ENCODE measurements around the gene MTURN. TPM values are rescaled to one million over a fixed set of nuclear protein-coding genes. Genes with fewer than 3 reads are reported as not detected.

Gene MTURN
- total RNA-seq, 1 donor from 2014 or later = 24.2 TPM

GRCh38 chr7:30201161-30201666 lies 66.4 kb downstream of the MTURN start:
- Mint-ChIP-seq H3K36me3 (peaks cover 4% of the 10 kb centered on the region), H3K27me3 (ENCODE audit: low read depth) (no peaks in the 10 kb centered on the region), H3K4me3 (no peak overlapping the region), H3K4me1 (peaks cover 3% of the 10 kb centered on the region), H3K27ac (no peak overlapping the region), H3K9me3 (peaks cover 21% of the 10 kb centered on the region)
- TF ChIP-seq, protein P1, sequence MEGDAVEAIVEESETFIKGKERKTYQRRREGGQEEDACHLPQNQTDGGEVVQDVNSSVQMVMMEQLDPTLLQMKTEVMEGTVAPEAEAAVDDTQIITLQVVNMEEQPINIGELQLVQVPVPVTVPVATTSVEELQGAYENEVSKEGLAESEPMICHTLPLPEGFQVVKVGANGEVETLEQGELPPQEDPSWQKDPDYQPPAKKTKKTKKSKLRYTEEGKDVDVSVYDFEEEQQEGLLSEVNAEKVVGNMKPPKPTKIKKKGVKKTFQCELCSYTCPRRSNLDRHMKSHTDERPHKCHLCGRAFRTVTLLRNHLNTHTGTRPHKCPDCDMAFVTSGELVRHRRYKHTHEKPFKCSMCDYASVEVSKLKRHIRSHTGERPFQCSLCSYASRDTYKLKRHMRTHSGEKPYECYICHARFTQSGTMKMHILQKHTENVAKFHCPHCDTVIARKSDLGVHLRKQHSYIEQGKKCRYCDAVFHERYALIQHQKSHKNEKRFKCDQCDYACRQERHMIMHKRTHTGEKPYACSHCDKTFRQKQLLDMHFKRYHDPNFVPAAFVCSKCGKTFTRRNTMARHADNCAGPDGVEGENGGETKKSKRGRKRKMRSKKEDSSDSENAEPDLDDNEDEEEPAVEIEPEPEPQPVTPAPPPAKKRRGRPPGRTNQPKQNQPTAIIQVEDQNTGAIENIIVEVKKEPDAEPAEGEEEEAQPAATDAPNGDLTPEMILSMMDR (IDR thresholded peaks at IDR 0.05; ENCODE audit: unreplicated experiment) = no peak
- DNase-seq (ENCODE audit: low spot score in 2 of 2, unreplicated experiment in 2 of 2) = no peak

DNA sequence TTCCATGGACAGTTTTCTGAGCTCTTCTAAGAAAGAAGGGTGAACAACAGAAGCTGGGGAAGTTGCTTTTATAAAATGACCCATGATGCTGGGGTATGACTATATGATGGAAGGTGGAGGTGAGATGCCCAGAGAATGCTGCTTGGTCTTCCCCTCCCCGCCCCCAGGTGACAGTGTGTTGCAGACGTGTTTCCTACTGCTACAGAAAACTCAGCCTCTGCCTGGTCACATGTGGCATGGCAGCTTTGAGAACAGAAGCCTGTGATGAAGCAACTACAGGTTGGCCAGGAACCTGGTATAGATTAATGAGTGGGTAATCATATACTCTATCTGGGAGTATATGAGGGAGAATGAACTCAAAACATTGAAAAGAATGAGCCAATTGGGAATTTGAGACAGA lies 67.1 kb downstream of the MTURN start:
- Mint-ChIP-seq H3K4me3 (no peak overlapping the region), H3K9me3 (peaks cover 14% of the 10 kb centered on the region), H3K27ac (no peak overlapping the region), H3K4me1 (peaks cover 3% of the 10 kb centered on the region), H3K27me3 (ENCODE audit: low read depth) (no peaks in the 10 kb centered on the region), H3K36me3 (peaks cover 3% of the 10 kb centered on the region)
- TF ChIP-seq, protein P1 (IDR thresholded peaks at IDR 0.05; ENCODE audit: unreplicated experiment) = no peak
- no peak for DNase-seq (ENCODE audit: low spot score in 2 of 2, unreplicated experiment in 2 of 2)

GRCh38 chr7:30202671-30203070 lies 67.9 kb downstream of the MTURN start:
- DNase-seq (ENCODE audit: low spot score in 2 of 2, unreplicated experiment in 2 of 2) = no peak
- no peak overlapping the region for H3K4me3 Mint-ChIP-seq
- no peaks in the 10 kb centered on the region for H3K27me3 Mint-ChIP-seq (ENCODE audit: low read depth)
- H3K9me3 Mint-ChIP-seq = peaks cover 10% of the 10 kb centered on the region
- TF ChIP-seq, protein P1 (IDR thresholded peaks at IDR 0.05; ENCODE audit: unreplicated experiment) = no peak
- H3K36me3 Mint-ChIP-seq = no peaks in the 10 kb centered on the region
- no peak overlapping the region for H3K27ac Mint-ChIP-seq
- H3K4me1 Mint-ChIP-seq = peaks cover 3% of the 10 kb centered on the region

- Mint-ChIP-seq H3K27me3 (ENCODE audit: low read depth) (no peaks in the 10 kb centered on the region), H3K36me3 (no peaks in the 10 kb centered on the region), H3K9me3 (no peaks in the 10 kb centered on the region), H3K27ac (no peak overlapping the region), H3K4me1 (peaks cover 3% of the 10 kb centered on the region), H3K4me3 (no peak overlapping the region)
- TF ChIP-seq, protein P1 (IDR thresholded peaks at IDR 0.05; ENCODE audit: unreplicated experiment) = no peak
- DNase-seq (ENCODE audit: low spot score in 2 of 2, unreplicated experiment in 2 of 2) = no peak
Measured at GRCh38 chr7:30206491-30206890, 71.7 kb downstream of the MTURN start.

DNA sequence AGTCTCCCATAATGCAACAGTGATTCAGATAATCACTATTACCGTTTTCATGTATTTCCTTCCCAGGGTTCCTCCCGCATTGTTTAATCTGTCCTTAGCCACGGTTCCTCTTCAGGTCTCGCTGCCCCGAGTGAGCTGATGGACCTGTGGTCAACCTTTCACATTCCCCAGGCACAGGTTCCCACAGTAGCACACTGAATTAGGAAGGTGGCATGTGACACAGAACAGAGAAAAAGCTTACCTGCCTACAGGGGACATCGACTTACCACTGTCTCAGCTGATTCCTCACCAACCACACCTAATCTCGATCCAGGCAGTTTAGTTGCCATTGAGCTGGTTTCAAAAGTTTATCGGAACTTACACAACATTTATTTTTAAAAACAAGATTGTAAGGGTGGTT lies 72.2 kb downstream of the MTURN start:
- no peak for DNase-seq (ENCODE audit: low spot score in 2 of 2, unreplicated experiment in 2 of 2)
- TF ChIP-seq, protein P1 (IDR thresholded peaks at IDR 0.05; ENCODE audit: unreplicated experiment) = no peak
- H3K9me3 Mint-ChIP-seq = no peaks in the 10 kb centered on the region
- peaks cover 3% of the 10 kb centered on the region for H3K4me1 Mint-ChIP-seq
- H3K27me3 Mint-ChIP-seq (ENCODE audit: low read depth) = no peaks in the 10 kb centered on the region
- H3K36me3 Mint-ChIP-seq = no peaks in the 10 kb centered on the region
- no peak overlapping the region for H3K4me3 Mint-ChIP-seq
- H3K27ac Mint-ChIP-seq = no peak overlapping the region

DNA sequence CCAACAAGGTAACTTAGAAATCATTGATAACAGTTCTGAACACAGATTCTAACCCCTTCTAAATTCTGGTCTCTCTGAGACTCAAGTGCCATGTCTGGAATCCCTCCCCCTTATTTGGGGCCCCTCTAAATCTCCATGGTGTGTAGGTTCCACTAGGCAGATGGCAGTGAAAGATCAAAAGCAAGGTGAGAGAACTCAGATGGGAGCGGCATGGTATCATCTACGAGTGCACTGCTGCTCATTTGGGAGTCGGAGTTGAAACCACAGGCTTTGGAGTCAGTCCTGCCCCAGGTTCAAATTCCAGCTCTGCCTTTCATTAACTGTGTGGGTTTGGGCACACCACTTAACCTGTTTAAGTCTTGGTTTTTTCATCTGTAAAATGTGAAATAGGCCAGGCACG lies 72.6 kb downstream of the MTURN start:
- DNase-seq (ENCODE audit: low spot score in 2 of 2, unreplicated experiment in 2 of 2) = no peak

More for the DNA sequence above, 72.6 kb downstream of the MTURN start:
- Mint-ChIP-seq H3K36me3 (no peaks in the 10 kb centered on the region), H3K4me3 (no peak overlapping the region), H3K9me3 (no peaks in the 10 kb centered on the region), H3K4me1 (peaks cover 3% of the 10 kb centered on the region), H3K27me3 (ENCODE audit: low read depth) (no peaks in the 10 kb centered on the region), H3K27ac (no peak overlapping the region)
- TF ChIP-seq, protein P1 (IDR thresholded peaks at IDR 0.05; ENCODE audit: unreplicated experiment) = no peak

Data from mesothelial cell of epicardium (in vitro differentiated cells).